Bone marrow (tissue), 2 donors: ENCODE data around the gene AUTS2.

ENCODE experiments used
- DNase-seq, 2 donors: peaks; one replicate each; lab custom pipeline; 2025; lab: John Stamatoyannopoulos, UW

The AUTS2 gene

DNA sequence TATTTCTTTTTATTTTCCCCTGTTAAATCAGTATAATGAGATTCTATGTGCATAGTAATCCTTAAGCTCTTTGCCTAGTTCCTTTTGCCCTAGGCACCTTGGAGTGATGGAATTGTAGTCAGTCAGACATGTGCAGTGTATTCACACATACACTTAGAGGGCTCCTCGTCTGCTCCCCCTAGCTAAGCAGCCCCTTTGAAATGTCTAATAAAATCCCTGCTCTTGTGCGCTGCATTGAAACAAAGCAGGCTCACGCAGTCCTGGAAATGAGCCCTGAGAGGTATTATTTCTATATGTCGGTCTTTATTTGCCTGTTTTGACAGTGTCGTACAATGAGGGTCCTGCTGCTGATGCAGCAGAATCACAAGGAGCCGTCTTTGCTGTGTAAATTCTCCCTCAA lies 258.7 kb downstream of the AUTS2 start:
- DNase-seq: no peak

DNA sequence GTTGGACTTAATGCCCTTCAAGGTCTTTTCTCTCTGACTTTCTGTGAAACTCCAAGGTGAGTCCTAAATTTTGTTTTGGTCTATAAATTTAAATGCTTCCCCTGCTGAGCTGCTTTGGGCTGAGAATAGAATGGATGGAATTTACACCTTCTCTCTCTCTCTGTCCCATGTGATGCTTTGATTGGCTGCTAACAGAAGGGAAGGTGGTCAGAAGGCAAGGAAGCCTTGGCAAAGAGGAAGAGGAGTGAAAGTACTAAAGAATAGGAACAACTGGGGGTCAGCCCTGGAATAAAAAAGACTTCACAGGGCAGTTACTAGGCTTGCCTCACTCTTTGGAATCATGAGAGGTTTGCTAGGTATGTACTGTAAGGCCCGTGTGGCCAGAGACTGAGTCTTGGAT lies 260.2 kb downstream of the AUTS2 start:
- DNase-seq: no peak

DNA sequence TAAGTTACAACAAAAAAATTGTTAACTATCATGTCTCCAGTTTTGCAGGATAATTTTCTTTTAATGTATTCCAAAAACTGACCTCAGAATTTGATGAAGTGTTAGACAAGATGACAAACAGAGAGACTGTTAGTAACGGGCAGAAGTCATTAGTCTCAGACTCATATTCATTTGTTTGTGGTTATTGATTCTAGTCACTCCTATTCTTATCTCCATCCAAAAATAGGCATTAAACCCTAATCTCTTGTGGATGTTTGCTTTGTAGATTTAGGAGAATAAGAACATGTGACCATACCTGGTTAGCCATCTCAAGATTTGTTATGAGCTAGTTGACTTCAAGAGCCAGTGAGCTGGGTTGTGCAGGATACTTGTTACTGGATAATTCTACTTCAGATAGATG lies 261.1 kb downstream of the AUTS2 start:
- DNase-seq: no peak

DNA sequence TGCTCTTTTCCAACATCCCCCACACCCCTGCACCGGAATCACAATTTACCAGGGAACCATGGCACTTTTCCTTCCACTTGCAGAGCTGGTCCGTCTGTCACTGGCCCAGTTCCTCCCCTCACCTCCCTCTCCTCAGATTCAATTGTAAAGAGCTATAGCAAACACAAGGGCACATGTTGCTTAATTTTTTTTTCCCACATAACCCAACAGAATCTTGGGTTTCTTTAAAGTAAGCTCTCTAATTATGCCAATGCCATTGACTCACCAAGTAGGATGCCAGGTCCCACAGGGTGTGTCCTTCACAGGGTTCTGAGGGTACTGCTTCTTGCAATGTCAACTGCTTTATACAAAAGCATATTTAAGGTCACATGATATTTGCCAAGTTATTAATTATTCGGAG lies 262.2 kb downstream of the AUTS2 start:
- no peak for DNase-seq

DNA sequence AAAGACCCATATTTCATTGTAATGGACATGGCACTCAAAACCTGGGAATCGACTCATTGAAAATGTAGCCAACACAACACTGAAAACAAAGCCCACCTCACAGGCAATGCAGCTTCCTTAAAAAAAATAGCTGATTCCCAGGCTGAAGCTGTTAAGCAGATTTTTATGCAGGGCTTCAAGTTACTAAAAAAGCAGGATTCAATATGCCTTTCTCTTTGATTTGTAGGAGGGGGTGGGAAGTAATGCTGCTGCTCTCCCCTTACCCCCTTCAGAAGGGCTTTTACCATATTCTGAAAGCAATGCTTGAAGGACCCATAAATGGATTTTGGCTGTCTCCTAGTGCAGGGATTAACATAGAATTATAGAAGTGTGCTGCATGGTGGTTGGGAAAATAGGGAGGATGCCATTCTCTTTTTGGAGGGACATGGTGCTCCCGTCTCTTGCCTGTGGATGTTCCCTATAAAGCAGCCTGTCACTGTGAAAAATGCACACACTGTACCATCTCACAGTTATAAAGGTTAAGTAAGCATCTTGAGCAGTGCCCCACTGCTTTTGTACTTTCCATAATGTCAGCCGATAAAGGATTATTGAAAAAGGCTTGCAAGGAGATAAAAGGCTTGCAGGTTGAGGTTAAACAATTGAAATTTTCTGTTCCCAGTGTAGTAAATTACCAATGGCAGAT lies 262.8 kb downstream of the AUTS2 start:
- no peak for DNase-seq

DNA sequence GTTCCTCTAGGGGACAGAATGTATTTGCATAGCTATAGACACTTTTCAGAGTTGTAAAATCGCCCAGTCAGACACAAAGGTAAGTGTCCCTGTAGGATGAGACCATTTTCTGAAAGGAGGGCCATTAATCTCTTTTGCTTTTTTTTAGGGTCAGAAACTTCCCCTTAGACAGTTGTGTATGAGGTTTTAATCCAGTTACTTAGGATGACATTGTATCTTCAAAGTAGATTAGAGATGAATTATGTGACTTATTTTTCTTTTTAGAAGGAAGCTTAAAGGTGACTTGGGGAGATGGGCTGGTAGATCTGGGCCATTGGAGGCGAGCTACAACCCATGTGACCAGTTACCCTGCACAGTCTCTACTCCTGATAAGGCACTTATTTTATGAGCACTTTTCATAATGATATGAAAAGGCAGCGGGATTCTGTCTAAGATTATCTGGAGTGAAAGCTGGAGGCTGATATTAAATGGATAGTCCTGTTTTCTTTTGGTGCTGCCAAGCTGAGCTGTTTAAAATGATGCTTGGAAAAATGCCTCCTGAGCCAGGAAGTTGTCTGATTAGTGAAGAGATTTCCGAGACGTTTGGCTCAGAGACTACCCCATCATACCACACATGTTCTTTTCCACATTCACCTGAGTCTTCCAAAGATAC lies 264.3 kb downstream of the AUTS2 start:
- no peak for DNase-seq

DNA sequence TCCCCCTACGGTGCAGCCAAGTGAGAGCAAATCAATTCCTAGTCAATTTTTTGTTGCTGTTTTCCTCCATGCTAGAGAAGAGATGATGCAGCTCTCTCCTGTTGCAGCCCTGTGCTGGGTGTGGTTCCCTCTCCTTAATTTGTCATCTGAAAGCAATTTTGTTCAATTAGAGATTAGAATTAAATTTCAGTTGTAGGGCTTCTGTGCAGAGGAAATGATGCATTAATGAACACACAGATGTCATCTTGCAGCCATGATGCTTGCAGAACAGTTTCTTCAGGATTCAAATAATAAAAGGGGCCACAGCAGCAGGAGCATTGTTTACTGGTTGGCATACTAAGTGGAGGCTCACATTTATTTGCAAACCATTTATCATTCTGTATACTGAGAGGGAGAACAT lies 266.0 kb downstream of the AUTS2 start:
- no peak for DNase-seq

DNA sequence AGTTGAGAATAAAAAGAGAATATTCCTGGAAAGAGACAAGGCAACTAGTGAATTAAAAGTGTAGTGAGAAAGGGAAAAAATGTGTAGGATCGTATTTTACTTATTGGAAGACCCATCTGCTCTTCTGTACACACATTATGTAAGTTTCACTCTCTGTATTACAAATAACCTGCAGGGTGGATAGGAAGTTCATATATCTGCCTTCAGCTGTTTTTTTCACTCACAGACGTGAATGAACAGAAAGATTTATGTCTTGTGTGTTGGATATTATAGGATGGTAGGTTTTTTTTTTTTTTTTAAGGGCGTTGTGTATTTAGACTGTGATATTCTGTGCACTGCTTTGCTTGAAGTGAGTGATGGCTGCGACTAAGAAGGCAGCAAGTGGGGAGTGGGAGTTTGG lies 266.5 kb downstream of the AUTS2 start:
- DNase-seq: no peak

DNA sequence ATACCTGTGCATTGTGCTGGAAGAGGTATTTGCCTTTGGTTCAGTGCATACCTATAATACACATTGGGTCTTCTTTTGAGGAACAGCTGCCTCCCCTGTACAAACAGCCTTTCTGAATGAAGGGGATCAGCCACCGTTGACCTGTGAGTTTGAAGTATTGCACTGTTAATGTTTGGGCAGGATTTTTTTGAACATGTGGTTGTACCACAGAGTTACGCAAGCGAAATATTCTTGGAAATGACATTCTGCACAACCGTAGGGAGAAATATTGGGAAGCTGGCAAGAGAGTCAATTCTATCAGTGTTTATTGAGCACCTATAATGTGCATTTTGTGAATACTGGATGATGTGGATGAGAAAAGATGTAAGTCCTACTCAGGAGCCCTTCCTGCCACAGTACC lies 270.6 kb downstream of the AUTS2 start:
- DNase-seq: no peak

DNA sequence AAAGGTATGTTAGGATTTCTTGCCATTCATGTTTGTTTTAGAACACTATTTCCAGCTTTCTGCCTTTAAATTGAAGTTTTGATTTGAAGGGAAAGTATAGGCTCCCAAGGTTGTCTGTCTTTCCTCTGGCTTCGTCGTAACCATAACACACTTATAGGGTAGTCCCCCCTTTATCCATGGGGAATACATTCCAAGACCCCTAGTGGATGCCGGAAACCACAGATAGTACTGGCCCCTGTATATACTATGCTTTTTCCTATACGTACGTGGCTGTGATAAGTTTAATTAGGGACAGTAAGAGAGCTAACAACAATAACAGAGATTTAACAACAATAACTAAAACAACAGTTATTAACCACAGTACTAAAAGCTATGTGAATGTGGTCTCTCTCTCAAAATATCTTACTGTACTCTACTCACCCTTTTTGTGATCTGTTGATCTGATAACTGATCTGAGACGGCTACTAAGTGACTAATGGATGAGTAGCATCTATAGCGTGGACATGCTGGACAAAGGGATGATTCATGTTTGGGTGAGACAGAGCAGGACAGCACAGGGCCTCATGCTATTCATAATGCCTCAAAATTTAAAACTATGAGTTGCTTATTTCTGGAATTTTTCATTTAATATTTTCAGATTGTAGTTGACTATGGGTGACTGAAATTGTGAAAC lies 273.1 kb downstream of the AUTS2 start:
- no peak for DNase-seq

DNA sequence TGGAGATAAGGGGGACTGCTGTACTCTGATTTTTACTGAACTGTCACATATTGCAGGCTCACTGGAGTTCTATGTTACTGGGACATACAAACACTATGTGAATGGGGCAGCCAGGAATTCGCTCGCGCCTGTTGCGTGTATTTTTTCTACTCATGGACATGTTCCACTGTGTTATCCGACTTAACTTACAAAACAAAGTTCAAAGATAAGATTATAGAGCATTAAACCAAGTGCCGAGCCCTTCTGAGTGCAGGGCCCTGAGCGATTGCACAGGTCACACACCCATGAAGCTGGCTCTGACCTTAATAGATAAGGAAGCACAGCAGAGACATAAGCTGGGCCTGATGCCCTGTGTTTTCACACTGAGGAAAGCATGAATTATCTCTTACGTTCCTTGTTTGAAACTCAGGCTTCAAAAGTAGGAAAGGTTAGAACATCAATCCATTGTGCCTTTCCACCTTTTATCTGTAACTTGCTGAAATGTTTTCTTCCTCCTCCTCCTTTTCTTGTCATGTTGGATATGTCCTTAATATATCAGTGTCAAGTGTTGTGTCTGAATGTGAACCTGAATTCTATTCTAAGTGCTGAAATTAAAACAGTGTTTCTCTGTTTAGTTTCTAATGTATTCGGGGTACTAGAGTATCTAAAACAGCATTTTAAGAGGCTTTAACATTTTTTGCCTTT lies 273.8 kb downstream of the AUTS2 start:
- no peak for DNase-seq

DNA sequence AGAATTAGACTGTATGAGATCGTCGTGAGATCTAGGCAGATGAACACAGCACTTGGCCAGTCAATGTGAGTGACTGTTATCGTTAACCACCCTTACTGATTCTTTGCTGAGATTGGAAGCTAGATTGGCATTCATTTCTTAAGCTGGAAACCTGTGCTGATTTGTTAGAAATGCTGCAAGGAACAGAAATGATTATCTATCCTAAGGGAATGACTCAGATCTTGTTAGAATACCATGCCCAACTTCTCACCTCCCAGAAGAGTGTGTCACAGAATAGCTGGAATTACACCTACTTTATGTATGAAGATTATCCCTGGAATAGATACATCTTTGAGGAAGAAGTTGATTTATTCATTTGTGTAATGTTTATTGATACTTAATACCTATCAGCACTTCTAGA lies 275.2 kb downstream of the AUTS2 start:
- no peak for DNase-seq

DNA sequence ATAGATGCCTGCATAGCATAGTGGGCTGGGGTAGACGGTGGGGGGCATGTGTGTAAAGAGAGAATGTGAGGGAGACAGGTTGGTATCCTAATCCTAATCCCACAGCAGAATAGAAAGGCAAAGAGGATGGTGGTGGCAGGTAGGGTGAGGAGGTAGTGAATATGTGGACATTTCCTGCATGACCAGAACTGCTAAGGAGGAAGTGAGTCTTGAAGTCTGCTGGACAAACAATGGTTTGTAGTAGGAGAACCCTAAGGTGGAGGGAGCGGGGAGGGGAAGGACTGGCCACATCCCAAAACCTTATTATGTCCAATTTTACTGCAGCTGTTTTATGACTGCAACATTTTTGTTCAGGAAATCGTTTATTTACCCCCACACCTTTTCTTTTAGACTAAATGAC lies 279.7 kb downstream of the AUTS2 start:
- no peak for DNase-seq

DNA sequence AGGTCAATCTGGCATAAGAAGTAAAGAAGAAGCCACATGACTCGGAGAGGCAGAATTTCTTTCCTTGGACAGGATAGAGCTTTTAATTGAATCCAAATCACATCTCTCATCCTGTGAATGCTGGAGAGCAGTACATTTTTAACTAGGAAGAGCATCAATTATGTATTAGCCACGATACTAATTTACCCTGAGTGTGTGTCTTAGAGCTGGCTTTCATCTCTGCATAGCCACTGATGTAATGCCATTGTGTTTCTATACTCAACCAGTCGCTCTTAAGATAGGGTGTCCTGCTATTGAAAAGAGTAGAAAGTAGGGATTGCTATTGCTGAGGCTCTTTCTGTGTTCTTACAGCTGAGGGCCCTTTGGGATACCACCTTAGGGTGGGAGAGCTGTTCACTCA lies 280.3 kb downstream of the AUTS2 start:
- no peak for DNase-seq

DNA sequence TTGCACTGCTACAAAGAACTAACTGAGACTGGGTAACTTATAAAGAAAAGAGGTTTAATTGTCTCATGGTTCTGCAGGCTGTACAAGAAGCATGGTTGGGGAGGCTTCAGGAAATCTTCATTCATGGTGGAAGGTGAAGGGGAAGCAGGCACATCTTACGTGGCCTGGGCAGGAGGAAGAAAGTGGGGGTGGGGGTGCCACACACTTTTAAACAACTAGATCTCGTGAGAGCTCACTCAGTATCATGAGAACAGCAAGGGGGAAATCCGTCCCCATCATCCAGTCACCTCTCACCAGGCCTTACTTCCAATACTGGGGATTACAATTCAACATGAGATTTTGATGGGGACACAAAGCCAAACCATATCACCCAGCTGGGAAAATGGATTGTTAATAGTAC lies 281.7 kb downstream of the AUTS2 start:
- DNase-seq: no peak

DNA sequence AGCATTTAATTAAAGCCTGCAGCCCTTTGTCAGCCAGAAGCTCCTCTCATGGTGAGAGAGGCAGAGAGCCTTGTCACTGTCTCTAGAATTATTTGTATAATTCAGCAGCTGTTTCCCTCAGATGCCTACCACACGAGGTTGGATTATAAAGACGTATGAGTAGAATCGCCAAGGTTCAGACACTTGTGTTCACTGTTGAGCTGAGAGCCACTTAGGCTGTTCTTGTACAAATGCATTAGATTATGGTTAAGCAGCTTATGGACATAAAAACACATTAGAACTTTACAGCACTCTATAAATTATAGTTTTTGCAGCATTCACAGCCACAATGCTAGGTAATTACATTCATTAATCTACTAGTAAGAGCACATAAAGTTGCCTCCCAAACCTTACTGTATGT lies 282.6 kb downstream of the AUTS2 start:
- no peak for DNase-seq

DNA sequence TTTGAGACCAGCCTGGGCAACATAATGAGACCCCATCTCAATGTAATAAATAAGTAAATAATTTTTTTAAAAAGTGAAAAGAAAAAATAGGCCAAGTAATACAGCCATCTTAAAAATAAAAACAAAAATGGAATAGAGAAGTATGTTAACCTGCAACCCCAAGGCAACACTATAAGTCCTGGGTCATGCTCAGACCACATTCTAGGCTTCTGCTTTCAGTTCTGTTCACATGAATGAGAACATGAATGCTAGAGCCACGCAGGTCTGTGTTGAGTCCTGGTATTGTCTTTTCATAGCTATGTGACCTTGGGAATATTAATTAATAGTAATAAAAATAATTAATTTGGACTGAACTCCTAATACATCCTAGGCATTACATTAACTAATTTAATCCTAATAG lies 284.0 kb downstream of the AUTS2 start:
- no peak for DNase-seq

DNA sequence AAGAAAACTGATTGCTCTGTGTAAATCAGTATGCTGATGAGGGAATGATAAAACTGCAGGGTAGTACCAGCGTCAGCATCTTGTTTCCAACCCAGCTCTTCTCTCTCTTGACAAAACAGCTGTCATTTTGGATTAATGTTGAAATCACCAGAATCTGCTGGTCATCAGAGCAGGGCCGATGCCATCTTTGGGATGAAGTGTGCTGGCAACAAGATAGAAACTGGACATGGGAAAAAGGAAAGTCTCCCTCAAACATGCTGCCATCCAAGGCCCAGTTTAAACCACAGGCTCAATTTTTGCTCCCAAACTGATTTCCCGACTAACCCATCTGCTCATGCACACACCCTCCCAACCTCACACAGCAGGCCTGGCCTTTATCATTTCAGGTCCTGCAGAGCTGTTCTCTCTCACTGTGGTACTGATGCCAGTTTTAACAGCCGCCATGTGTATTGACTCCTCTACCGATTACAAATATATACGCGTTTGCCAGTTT lies 285.2 kb downstream of the AUTS2 start:
- DNase-seq: no peak

DNA sequence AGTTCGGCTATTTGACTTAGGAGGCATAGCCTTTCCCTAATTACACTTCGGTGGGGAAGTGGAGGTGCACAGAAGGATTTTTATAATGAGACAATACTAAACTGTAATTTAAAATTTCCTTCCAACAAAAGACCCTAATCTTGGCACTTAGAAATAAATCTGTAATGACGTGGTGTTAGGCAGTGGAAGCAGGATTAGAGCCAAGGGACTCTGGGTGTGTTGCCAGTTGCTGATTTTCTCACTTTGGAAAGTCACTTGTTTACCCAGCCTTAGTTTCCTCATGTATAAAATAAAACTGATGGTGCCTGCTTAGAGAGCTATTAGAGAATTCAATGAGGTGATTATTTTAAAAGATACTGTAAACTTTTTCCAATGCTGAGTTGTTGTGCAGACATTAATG lies 287.2 kb downstream of the AUTS2 start:
- DNase-seq: no peak

DNA sequence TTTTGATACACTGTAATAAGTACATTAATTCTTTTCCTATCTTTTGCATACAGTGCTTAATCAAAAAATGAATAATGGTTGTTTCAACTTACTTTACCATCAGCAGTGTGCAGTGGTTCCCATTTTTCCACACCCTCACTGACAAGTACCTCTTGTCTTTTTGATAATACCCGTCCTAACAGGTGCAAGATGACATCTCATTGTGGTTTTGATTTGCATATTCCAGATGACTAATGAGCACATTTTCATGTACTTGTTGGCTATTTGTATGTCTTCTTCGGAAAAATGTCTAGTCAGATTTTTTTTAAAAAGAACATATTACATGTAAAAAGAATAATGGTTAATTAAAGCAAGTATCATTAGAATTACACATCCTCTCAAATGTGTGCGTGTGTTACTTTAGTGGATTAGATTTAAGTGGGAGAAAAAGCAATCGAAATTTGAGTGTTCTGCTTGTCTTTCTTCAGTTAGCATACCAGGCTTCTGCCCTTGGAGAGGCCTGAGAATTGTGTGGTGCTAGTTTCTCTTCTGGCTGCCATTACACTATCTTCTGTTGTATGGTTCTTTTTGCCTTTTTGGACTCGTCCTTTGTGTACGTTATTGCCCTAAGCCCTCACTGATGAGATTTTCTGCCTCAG lies 291.2 kb downstream of the AUTS2 start:
- DNase-seq: no peak

DNA sequence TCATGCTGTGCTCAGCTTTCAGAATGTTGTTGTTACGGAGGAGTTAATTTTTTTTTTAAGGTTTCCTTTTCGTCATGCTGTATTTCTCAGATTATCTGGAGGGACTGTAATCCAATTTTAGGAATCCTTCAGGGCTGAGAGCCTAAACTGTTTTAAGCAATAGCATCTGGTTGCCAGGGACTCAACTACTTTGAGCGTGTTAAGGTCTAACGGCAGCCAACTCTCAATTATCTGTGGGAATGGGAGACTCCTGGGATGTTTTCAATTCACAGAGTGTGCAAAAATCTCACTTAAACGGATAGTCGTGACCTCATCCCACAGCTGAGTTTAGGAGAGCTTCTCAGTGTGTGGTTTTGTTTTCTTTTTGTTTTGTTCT lies 291.7 kb downstream of the AUTS2 start:
- DNase-seq: no peak

DNA sequence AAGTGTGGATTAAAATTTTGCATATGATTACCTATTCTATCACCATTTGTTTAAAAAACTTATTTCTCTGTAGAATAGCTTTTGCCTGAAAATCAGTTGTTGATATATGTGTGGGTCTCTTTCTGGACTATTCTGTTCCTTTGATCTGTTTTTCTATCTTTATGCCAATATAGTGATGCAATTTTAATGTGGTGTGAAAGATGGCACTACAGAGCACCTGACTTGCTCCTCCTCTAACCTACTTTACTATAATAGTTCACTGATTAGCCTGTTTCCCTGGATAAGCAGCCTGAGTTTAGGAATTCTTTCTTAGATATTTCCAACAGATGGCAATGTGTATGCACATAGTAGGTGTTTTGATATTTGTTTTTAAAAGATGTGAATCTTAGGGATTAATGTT lies 294.5 kb downstream of the AUTS2 start:
- DNase-seq: no peak
